ENCODE measurements around the gene DDI2.

DNA sequence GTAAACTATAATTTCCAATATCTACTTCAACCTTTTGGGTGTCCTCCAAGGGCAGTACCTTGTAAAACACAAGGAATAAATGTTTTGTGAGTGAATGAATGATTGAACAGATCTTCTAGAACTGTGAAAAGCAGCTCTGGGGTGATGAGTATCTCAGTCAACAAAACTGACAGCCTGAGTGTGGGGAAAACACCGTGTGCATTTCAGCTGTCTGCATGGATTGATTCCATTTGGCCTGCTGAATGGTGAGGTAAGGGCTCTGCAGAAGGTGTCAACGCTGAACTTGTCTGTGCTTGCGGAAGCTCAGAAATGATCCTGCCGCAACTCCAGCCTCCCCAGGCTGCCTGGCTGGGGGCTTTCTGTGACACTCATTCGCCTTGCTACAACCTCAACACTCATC, 25.0 kb upstream of the DDI2 start:
- TF ChIP-seq EZH2 (IDR thresholded peaks at IDR 0.05; ENCODE audit: low read length), result no peak
- TF ChIP-seq, protein P1, sequence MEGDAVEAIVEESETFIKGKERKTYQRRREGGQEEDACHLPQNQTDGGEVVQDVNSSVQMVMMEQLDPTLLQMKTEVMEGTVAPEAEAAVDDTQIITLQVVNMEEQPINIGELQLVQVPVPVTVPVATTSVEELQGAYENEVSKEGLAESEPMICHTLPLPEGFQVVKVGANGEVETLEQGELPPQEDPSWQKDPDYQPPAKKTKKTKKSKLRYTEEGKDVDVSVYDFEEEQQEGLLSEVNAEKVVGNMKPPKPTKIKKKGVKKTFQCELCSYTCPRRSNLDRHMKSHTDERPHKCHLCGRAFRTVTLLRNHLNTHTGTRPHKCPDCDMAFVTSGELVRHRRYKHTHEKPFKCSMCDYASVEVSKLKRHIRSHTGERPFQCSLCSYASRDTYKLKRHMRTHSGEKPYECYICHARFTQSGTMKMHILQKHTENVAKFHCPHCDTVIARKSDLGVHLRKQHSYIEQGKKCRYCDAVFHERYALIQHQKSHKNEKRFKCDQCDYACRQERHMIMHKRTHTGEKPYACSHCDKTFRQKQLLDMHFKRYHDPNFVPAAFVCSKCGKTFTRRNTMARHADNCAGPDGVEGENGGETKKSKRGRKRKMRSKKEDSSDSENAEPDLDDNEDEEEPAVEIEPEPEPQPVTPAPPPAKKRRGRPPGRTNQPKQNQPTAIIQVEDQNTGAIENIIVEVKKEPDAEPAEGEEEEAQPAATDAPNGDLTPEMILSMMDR (optimal IDR thresholded peaks at IDR 0.05 in 1 of 3, IDR thresholded peaks at IDR 0.05 in 1 of 3, conservative IDR thresholded peaks at IDR 0.05 in 1 of 3; ENCODE audit: extremely low read depth in 1 of 3, insufficient read depth in 2 of 3, low read length in 3 of 3), result no peak

All from keratinocyte (primary cell).